Stomach (tissue), 9 donors: ENCODE results near the gene GMDS. TPM values are rescaled to one million over a fixed set of nuclear protein-coding genes. Genes with fewer than 3 reads are reported as not detected.

Experiments
- DNase-seq, 2 donors: peaks; one replicate each; pipeline versions ENCODE4 v3.0.0 to v3.0.0-alpha.2; 2013 to 2019
- H3K27ac ChIP-seq, 5 donors: fragments of 200-600 bp in 4 of 5; sonication (generic) in 4 of 5; one replicate each; pipeline ENCODE4 v1.5.1; 2013 to 2019; ENCODE audit warnings: mild to moderate bottlenecking in 1 of 5, moderate library complexity in 1 of 5
- H3K27me3 ChIP-seq, 3 donors: fragments of 200-600 bp; sonication (generic); one replicate each; pipeline ENCODE4 v1.5.1; 2017 to 2019; ENCODE audit warnings: mixed run types in 1 of 3
- H3K36me3 ChIP-seq, 4 donors: fragments of 200-600 bp; sonication (generic); 1 replicate in 3 of 4; 2 replicates in 1 of 4; pipeline ENCODE4 v1.5.1; 2016 to 2019
- H3K4me1 ChIP-seq, 4 donors: fragments of 200-600 bp; sonication (generic); one replicate each; pipeline ENCODE4 v1.5.1; 2016 to 2019
- H3K4me3 ChIP-seq, 4 donors: fragments of 200-600 bp; sonication (generic) in 3 of 4; one replicate each; pipeline ENCODE4 v1.5.1; 2016 to 2019; ENCODE audit warnings: mild to moderate bottlenecking in 1 of 4
- H3K9me3 ChIP-seq, 4 donors: fragments of 200-600 bp; sonication (generic); one replicate each; pipeline ENCODE4 v1.5.1; 2016 to 2019
- EP300 ChIP-seq: sonication (generic); formaldehyde crosslinking; IDR thresholded peaks from one replicate; pipeline ENCODE4 v1.6.1; 2017; ENCODE audit warnings: antibody characterized with exemption
- POLR2A ChIP-seq, 4 donors: fragments of 450-650 bp; IDR thresholded peaks; one replicate each; pipeline ENCODE4 v1.6.1; 2016; ENCODE audit warnings: antibody characterized with exemption in 4 of 4, control low read depth in 2 of 4, mild to moderate bottlenecking in 1 of 4, moderate library complexity in 1 of 4
- POLR2AphosphoS5 ChIP-seq, 3 donors: sonication (generic); formaldehyde crosslinking; IDR thresholded peaks; one replicate each; pipeline ENCODE4 v1.6.1; 2016; ENCODE audit warnings: antibody characterized with exemption in 3 of 3
- WGBS, 5 donors: extraction: QIAGEN DNeasy Blood & Tissue Kit in 3 of 5; methylation state at CpG; one replicate each; pipeline versions ENCODE4 v1.1.5 to v1.1.7; 2013 to 2018; 5-methylcytosine and 5-hydroxymethylcytosine counted together
- intact Hi-C: fragments of 100-400 bp; cut with DNase I; formaldehyde crosslinking; loops from one replicate; pipeline ENCODE4 v1.15.1; 2023; ENCODE audit warnings: low total_unique reads
- polyA plus RNA-seq, 3 donors: library from polyadenylated mRNA; stranded (reverse); fragments of 200-250 nt; gene quantifications; one replicate each; pipeline ENCODE4 v1.2.3, GENCODE V29; 2013
- total RNA-seq, 5 donors: library from RNA; depleted of rRNA; stranded (reverse); fragments of >200 nt; gene quantifications; one replicate each; pipeline versions ENCODE4 v1.1.0 to v1.2.3, GENCODE V29; 2014 to 2016
- TF ChIP-seq, protein P1 (sequence below), 7 experiments: fragments of 450-650 bp in 4 of 7; fragments of 200-600 bp in 3 of 7; sonication (generic) in 3 of 7; IDR thresholded peaks; one replicate each; pipeline ENCODE4 v1.5.1; 2016 to 2019; ENCODE audit warnings: antibody characterized with exemption in 7 of 7, control low read depth in 2 of 7, mild to moderate bottlenecking in 1 of 7
- donor health status: healthy with polysubstance abuse.
- donor health status: Bipolar disorder and iron deficiency.
- donor health status: healthy.

GMDS gene
- total and polyA plus RNA-seq, 8 donors = 83.7 to 262 (median 121) TPM

DNA sequence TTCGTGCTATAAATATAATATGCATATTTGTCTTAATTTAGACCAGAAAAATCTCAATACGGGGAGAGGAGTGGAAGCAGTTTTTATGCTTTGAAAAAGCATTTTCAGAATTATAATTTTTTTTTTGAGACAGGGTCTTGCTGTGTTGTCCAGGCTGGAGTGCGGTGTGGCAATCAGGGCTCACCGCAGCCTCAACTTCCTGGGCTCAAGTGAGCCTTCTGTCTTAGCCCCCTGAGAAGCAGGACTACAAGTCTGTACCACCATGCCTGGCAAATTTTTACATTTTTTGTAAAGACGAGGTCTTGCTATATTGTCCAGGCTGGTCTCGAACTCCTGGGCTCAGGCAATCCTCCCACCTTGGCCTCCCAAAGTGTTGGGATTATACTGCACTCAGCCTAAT, 438.5 kb downstream of the GMDS start:
- peaks cover 0 to 14% (median 9%) of the 10 kb centered on the region in 4 donors for H3K4me1 ChIP-seq
- no peaks in the 10 kb centered on the region for H3K36me3 ChIP-seq
- TF ChIP-seq, protein P1, sequence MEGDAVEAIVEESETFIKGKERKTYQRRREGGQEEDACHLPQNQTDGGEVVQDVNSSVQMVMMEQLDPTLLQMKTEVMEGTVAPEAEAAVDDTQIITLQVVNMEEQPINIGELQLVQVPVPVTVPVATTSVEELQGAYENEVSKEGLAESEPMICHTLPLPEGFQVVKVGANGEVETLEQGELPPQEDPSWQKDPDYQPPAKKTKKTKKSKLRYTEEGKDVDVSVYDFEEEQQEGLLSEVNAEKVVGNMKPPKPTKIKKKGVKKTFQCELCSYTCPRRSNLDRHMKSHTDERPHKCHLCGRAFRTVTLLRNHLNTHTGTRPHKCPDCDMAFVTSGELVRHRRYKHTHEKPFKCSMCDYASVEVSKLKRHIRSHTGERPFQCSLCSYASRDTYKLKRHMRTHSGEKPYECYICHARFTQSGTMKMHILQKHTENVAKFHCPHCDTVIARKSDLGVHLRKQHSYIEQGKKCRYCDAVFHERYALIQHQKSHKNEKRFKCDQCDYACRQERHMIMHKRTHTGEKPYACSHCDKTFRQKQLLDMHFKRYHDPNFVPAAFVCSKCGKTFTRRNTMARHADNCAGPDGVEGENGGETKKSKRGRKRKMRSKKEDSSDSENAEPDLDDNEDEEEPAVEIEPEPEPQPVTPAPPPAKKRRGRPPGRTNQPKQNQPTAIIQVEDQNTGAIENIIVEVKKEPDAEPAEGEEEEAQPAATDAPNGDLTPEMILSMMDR (IDR thresholded peaks at IDR 0.05) = no peak
- no peak for TF ChIP-seq POLR2A (IDR thresholded peaks at IDR 0.05)
- no peak for TF ChIP-seq EP300
- TF ChIP-seq POLR2AphosphoS5 (IDR thresholded peaks at IDR 0.05) = no peak
- no peaks in the 10 kb centered on the region for H3K9me3 ChIP-seq
- no peaks in the 10 kb centered on the region for H3K27me3 ChIP-seq
- DNase-seq = no peak
- H3K27ac ChIP-seq = no peak overlapping the region
- intact Hi-C loops = no loop called here
- 92 to 97% (median 96%) methylated on average over 6 of the region's 6 CpGs for WGBS, 5 donors
- no peak overlapping the region for H3K4me3 ChIP-seq

DNA sequence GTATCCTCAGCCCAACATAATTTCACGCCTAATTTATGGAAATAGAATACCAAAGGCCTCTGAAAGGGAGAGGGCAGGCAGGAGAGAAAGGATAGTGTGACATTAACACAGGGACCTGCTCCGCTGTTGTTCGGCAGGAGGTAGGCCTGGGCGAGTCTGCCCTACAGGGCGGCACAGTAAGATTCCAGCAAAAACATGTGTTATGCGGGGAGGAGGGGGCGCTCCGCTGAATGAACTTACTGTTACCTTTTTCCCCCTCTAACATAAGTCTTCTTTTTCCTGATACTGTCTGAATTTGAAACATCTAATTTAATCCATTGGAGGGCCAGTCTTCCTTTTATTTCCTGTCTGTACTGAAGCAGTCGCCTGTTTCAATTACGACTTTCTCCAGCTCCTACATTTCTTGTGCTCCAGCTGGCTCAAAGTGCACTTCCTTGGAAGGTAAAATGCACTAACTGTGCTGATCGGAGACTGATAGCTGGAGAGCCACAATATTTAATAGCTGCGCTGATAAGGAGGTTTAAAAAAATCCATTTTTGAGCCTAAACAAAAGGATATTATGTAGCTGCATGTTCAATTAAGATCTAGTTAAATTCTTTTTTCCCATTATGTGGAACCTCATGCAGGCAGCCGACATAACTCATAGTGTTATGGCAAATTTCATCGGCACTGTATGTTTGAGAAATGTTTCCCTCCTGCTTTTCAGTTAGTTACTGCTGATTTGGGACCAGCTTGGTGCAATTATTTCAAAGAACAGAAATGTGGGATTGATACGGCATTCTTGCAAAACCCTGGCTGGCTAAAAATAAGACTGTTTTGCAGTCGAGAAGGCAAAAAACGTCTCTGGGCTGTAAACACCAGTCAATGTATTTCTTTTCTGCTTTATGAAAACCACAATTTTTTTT, 442.7 kb downstream of the GMDS start:
- no peak for TF ChIP-seq POLR2AphosphoS5 (IDR thresholded peaks at IDR 0.05)
- H3K36me3 ChIP-seq = no peaks in the 10 kb centered on the region
- WGBS, 5 donors = 52 to 69% (median 60%) methylated on average over 17 of the region's 17 CpGs
- no peak overlapping the region for H3K4me3 ChIP-seq
- DNase-seq = no peak
- H3K27me3 ChIP-seq = no peaks in the 10 kb centered on the region
- H3K9me3 ChIP-seq = no peaks in the 10 kb centered on the region
- peak overlapping the region in 2 of 5 donors; percentile 14 to 53 for H3K27ac ChIP-seq
- peaks cover 5 to 23% (median 13%) of the 10 kb centered on the region in 4 donors for H3K4me1 ChIP-seq
- intact Hi-C loops = no loop called here

DNA sequence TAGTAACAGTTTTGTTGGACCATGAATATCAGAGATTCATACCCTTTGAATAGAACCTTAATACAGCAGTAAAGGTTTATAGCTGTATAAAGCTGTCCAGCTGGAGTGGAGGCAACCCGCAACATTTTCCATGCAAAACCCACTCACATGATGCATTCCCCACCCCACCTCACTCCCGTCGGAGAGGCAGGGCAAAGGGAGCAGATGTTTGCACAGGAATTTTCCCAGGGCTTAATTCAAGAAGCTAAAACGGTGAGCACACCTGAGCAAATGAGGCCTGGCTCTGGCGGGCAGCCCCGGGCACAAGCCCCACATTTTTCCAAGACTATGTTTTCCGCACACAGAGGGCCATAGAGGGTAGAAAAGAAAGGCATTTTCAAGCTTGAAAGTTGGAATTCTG, 444.0 kb downstream of the GMDS start:
- Histone ChIP-seq H3K36me3 (no peaks in the 10 kb centered on the region), H3K9me3 (no peaks in the 10 kb centered on the region), H3K4me3 (no peak overlapping the region), H3K27me3 (no peaks in the 10 kb centered on the region), H3K27ac (no peak overlapping the region), H3K4me1 (peaks cover 5 to 27% (median 16%) of the 10 kb centered on the region in 4 donors)
- WGBS, 5 donors = 36 to 75% (median 41%) methylated on average over 7 of the region's 7 CpGs
- peak in 1 of 2 donors; percentile 52 for DNase-seq
- intact Hi-C loops = no loop called here
- TF ChIP-seq EP300 = no peak
- TF ChIP-seq POLR2A (IDR thresholded peaks at IDR 0.05) = no peak
- TF ChIP-seq, protein P1 (IDR thresholded peaks at IDR 0.05) = no peak
- no peak for TF ChIP-seq POLR2AphosphoS5 (IDR thresholded peaks at IDR 0.05)

DNA sequence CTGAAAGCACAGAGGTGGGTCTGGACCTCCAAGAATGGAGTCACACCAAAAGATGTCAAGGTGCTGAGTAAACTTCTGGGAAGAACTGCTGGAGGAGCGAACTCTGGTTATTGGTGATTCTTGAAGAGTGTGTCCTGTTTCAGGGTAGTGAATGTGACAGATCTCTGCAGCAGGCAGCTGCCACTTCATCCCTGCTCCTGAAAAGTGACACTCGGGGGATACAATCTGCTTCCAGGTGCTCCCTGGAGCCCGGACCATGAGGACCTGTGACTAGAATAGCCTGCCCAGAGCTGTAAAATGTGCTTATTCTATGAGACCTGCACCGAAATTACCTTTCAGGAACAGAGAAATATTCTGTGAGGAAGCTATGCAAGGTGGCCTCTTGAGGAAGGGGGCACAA, 444.6 kb downstream of the GMDS start:
- H3K36me3 ChIP-seq = no peaks in the 10 kb centered on the region
- peaks cover 5 to 27% (median 16%) of the 10 kb centered on the region in 4 donors for H3K4me1 ChIP-seq
- no peaks in the 10 kb centered on the region for H3K9me3 ChIP-seq
- intact Hi-C loops = no loop called here
- DNase-seq = no peak
- TF ChIP-seq, protein P1 (IDR thresholded peaks at IDR 0.05) = no peak
- TF ChIP-seq POLR2AphosphoS5 (IDR thresholded peaks at IDR 0.05) (no peak), POLR2A (IDR thresholded peaks at IDR 0.05) (no peak), EP300 (no peak)
- H3K27ac ChIP-seq = no peak overlapping the region
- H3K4me3 ChIP-seq = no peak overlapping the region
- WGBS, 5 donors = 69 to 97% (median 88%) methylated on average over 4 of the region's 4 CpGs
- H3K27me3 ChIP-seq = no peaks in the 10 kb centered on the region

DNA sequence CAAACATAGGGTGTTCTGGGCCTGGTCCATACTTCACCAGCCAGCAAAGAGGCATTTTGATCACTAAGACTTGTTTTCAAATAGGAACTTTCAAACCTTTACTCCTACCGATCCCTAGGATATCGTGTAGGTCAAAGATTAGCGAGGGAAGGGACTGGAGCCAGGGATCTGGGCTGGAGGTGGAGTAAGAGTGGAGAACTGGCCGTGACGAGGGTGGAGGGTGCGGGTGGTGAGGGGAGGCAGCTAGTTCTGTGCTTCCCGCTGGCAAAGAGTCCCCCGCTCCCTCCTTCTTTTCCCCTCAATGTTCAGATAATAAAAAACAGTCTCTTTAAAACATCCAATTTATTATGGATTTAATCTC, 446.5 kb downstream of the GMDS start:
- Histone ChIP-seq H3K4me3 (no peak overlapping the region), H3K36me3 (no peaks in the 10 kb centered on the region), H3K9me3 (no peaks in the 10 kb centered on the region), H3K4me1 (peaks cover 5 to 27% (median 16%) of the 10 kb centered on the region in 4 donors), H3K27ac (peak overlapping the region in 1 of 5 donors; percentile 75), H3K27me3 (no peaks in the 10 kb centered on the region)
- intact Hi-C loops = no loop called here
- DNase-seq = no peak
- 74 to 88% (median 79%) methylated on average over 8 of the region's 8 CpGs for WGBS, 5 donors
- TF ChIP-seq POLR2A (IDR thresholded peaks at IDR 0.05) = no peak
- TF ChIP-seq EP300 = no peak
- TF ChIP-seq POLR2AphosphoS5 (IDR thresholded peaks at IDR 0.05) = no peak
- TF ChIP-seq, protein P1 (IDR thresholded peaks at IDR 0.05) = no peak
